Suprapubic skin (tissue), 4 donors: ENCODE results near the gene TIMM44.

Experiments used
- CTCF ChIP-seq, 2 donors: fragments of 200-600 bp in 1 of 2; fragments of 450-650 bp in 1 of 2; sonication (generic) in 1 of 2; IDR thresholded peaks; one replicate each; pipeline ENCODE4 v1.5.1; 2016 to 2019; ENCODE audit warnings: antibody characterized with exemption in 2 of 2, mild to moderate bottlenecking in 1 of 2, moderate library complexity in 1 of 2
- EP300 ChIP-seq: sonication (generic); formaldehyde crosslinking; IDR thresholded peaks from one replicate; pipeline ENCODE4 v1.6.1; 2017; ENCODE audit warnings: antibody characterized with exemption
- POLR2A ChIP-seq, 2 donors: fragments of 450-650 bp; IDR thresholded peaks; one replicate each; pipeline ENCODE4 v1.6.1; 2017; ENCODE audit warnings: antibody characterized with exemption in 2 of 2, mild to moderate bottlenecking in 2 of 2, moderate library complexity in 2 of 2
- POLR2AphosphoS5 ChIP-seq, 3 donors: sonication (generic); formaldehyde crosslinking; IDR thresholded peaks; one replicate each; pipeline ENCODE4 v1.6.1; 2017; ENCODE audit warnings: antibody characterized with exemption in 3 of 3

GRCh38 chr19:7907122-7907521 is 36.3 kb downstream of the TIMM44 start:
- TF ChIP-seq CTCF (IDR thresholded peaks at IDR 0.05) (no peak), POLR2A (IDR thresholded peaks at IDR 0.05) (no peak), EP300 (no peak), POLR2AphosphoS5 (IDR thresholded peaks at IDR 0.05) (no peak)
